WI38 (cell line): ENCODE results near the gene RFX4.

Experiments used
- H3K4me3 ChIP-seq: 2 replicates; pipeline ENCODE4 v1.5.1; 2011; ENCODE audit warnings: low read depth, mild to moderate bottlenecking, control low read depth, low read length
- CTCF ChIP-seq: IDR thresholded peaks from 2 replicates; pipeline ENCODE4 v1.5.1; 2012; ENCODE audit warnings: low read depth, mild to moderate bottlenecking, control low read depth, low read length

Gene RFX4

GRCh38 chr12:106732890-106733289 lies 150.1 kb downstream of the RFX4 start:
- no peak for TF ChIP-seq CTCF

GRCh38 chr12:106733660-106734059 lies 150.9 kb downstream of the RFX4 start:
- TF ChIP-seq CTCF = no peak
- H3K4me3 ChIP-seq = no peak overlapping the region

More at GRCh38 chr12:106732890-106733289, 150.1 kb downstream of the RFX4 start:
- H3K4me3 ChIP-seq = no peak overlapping the region

GRCh38 chr12:106736051-106736957 lies 153.5 kb downstream of the RFX4 start:
- H3K4me3 ChIP-seq = no peak overlapping the region
- TF ChIP-seq CTCF = no peak

- no peak for TF ChIP-seq CTCF
- no peak overlapping the region for H3K4me3 ChIP-seq
Measured at GRCh38 chr12:106739318-106739717, 156.5 kb downstream of the RFX4 start.

GRCh38 chr12:106739815-106740530 lies 157.2 kb downstream of the RFX4 start:
- TF ChIP-seq CTCF = no peak

GRCh38 chr12:106740818-106741217 lies 158.0 kb downstream of the RFX4 start:
- no peak overlapping the region for H3K4me3 ChIP-seq
- no peak for TF ChIP-seq CTCF

More at GRCh38 chr12:106739815-106740530, 157.2 kb downstream of the RFX4 start:
- H3K4me3 ChIP-seq = no peak overlapping the region

- TF ChIP-seq CTCF = no peak
- no peak overlapping the region for H3K4me3 ChIP-seq
Measured at GRCh38 chr12:106741247-106741646, 158.4 kb downstream of the RFX4 start.
